Mucosa of gallbladder (tissue), 1 donor: ENCODE results near the gene APC2. TPM values are rescaled to one million over a fixed set of nuclear protein-coding genes. Genes with fewer than 3 reads are reported as not detected.
"Not testable (repeated sequence)": the region's sequence is repeated elsewhere in the genome, so short reads cannot be mapped to it uniquely, and the experiment has no call there.

Source experiments
- DNase-seq: peaks from one replicate; pipeline ENCODE4 v3.0.0-alpha.2; 2020; ENCODE audit warnings: low spot score
- total RNA-seq: library from RNA; stranded (reverse); gene quantifications from one replicate; pipeline ENCODE4 v1.2.1, GENCODE V29; 2021
- donor health status: DM: no; HTN: no; CAD: no.

Gene APC2
- total RNA-seq, 1 donor from 2014 or later, result 0.43 TPM

- peak; percentile 66 for DNase-seq
These were observed 20.2 kb upstream of the APC2 start for GRCh38 chr19:1429750-1430149.

GRCh38 chr19:1430246-1430645, 19.7 kb upstream of the APC2 start:
- DNase-seq, result no peak

- no peak for DNase-seq
These were observed 18.0 kb upstream of the APC2 start for GRCh38 chr19:1431759-1432506.

- DNase-seq, result no peak
These were observed 17.4 kb upstream of the APC2 start for GRCh38 chr19:1432507-1432887.

DNA sequence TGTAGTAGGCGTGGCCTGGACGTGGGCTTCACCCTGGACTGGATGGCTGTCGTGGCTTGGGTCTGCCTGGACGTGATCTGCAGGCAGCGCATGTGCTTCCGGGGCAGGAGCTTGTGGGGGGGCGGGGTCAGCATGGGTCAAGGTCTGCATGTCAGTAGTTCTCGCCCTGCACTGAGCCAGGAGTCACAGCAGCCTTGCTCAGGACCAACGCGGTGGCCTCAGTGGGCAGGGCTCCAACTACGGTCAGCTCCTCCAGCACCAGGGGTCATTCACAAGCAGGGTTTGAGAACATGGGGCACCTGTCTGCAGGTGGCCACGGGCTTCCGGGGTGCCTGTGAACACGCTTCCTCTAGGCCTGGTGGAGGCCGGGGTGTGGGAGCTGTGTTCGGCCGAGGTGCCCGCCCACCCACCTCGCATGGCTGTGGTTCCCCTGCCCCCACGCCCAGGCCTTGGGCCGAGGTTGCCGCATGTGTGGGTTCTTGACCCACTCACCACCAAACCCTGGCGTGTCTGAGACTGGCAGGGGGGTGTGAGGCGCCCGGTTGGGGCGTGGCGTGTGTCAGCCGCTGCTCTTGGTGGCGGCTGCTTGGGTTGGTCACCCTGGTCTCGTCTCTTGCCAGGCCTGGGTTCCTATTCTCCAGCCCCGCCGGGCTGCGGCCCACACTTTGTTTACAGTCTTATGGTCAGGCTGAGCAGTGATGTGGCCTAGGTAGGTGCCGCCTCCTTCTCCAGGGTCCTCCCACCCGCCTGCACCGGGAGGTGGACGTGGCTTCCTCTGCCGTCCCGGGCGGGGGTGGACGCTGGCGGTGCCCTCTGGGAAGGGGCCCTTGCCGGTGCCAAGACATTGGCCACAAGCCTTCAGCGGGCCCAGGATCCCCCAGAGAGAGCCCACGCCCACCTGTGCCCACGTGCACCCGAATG, 16.5 kb upstream of the APC2 start:
- DNase-seq, result no peak

GRCh38 chr19:1434040-1434366, 15.9 kb upstream of the APC2 start:
- no peak for DNase-seq

DNA sequence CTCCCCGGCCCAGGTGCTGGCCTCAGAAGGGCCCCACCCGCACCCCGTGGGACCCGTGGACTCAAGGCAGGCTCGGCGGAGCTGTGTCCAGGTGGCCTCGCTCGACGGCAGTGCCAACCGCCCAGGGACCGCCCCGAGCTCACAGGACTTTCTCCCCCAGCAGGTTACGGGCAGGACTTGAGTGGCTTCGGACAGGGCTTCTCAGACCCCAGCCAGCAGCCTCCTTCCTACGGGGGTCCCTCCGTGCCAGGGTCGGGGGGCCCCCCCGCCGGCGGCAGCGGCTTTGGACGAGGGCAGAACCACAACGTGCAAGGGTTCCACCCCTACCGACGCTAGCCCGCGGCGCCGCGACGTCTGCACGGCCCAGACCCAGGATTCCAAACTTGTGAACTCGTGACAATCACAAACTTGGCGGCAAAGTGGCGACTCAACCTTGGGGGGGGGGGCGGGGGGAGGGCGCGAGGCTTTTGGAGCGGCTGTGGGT, 15.3 kb upstream of the APC2 start:
- DNase-seq, result no peak

- DNase-seq, result no peak
These were observed 14.4 kb upstream of the APC2 start for GRCh38 chr19:1435378-1435989.

DNA sequence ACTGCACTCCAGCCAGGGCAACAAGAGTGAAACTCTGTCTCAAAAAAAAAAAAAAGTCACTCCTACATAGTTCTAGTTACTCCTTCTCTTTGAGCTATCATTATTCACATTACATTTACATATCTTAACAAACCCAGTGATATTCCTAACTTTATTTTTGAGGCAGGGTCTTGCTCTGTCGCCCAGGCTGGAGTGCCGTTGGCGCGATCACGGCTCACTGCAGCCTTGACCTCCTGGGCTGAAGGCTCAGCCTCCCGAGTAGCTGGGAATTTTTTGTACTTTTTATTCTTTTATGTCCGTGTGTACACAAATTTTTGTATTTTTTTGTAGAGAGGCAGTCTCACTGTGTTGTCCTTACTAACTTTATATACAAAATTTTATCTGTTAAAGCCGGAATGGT, 12.3 kb upstream of the APC2 start:
- no peak for DNase-seq

DNA sequence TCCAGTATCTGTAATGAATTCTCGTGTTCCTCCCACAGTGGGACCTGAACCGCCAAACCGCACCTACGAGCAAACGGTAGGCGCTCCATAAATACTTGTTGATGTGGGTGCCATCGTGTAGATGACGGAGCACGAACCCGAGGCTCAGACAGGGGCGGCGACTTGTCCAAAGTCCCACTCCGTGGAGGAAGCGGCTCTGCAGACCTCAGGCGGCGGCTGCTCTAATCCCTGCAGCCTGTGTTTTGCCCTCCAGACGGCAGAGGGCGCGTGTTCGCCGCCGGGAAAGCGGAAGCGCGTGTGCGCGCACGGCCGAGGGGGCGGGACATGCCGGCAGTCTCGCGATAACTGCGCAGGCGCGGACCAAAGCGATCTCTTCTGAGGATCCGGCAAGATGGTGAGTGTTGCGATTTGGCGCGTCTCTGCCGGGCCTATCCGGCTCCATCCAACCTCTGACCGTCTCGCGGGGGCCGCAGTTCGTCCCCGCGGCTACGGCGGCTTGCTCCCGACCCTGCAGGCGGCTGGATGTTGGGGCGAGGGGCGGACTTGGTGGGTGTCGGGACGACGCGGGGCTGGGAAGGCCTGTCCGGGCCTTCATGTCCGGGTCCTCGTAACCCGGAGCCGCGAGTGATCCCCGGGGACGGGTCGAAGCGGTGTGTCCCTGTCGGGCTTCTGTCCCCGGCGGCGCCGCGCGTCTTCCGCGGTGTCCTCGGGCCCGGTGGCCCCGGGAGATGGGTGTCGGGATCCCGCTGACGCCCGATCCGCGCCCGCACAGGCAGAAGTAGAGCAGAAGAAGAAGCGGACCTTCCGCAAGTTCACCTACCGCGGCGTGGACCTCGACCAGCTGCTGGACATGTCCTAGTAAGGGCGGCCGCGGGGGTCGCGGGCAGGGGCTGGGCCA, 11.6 kb upstream of the APC2 start, which contains the start of gene RPS15:
TSS of gene RPS15 (plus strand) at position 362 of the 898 bp plus-strand sequence. CDS start at position 392, 30 bp downstream.
- DNase-seq, result peak; percentile 96

DNA sequence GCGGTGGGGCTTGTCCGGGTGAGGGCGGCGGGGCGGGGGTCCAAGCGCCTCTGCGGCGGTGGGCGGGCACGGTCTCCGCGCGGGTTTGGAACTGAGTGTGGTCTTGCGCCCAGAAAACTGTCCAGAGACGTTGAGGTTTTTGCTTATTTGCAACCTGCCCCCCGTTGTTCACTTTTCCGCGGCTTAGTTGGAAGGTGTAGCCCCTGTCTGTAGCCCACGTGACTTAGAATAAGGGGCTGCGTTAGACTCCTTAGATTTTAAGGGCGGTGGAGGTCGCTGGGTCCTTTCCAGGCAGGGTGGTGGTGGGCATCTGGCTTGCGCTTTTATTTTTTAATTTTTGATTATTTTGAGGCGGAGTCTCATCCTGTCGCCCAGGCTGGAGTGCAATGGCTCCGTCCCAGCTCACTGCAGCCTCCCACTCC, 11.0 kb upstream of the APC2 start:
- DNase-seq, result no peak

DNA sequence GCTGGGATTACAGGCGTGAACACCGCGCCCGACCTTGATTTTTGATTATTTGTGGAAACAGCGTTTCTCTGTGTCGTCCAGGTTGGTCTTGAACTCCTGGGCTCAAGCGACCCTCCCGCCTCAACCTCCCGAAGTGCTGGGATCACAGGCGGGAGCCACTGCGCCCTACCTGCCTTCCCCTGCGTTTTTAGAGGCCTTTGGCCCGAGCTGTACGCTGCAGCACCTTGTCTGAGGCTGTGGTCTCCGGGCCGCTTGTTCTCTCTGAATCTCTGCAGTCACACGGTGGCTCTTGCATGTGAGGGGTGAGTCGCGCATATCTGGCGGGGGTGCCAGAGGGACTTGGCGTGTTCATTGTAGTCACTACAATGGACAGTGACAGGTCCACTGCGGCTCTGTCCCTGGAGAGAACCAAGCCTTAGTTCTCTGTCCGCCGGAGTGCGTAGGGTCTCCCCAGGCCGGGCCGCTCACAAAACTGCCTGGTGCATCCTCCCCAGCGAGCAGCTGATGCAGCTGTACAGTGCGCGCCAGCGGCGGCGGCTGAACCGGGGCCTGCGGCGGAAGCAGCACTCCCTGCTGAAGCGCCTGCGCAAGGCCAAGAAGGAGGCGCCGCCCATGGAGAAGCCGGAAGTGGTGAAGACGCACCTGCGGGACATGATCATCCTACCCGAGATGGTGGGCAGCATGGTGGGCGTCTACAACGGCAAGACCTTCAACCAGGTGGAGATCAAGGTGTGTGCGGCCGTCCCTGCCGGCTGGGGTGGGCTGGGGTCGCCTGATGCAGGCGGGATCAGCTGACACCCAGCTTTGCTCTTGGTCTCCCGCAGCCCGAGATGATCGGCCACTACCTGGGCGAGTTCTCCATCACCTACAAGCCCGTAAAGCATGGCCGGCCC, 10.2 kb upstream of the APC2 start:
- DNase-seq, result not testable (repeated sequence)

GRCh38 chr19:1440418-1440801, 9.5 kb upstream of the APC2 start:
- DNase-seq, result no peak

DNA sequence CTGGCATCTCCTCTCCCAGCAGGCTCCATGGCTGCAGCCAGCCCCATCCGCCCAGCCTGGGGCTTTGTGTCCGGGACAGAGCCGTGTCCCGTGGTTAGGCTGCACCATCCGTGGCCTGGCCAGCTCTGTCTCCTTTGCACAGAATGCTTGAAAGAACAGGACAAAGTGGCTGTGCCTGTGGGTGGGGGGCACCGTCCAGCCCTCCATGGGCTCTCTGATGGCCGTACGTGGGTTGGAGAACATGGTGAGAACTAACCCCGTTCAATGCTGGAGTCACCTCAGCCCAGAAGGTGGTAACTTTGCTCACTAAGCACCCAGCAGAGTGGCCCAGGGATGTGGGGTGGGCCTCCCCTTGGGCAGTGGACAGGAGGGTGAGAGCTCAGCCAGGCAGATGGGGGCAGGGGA, 8.9 kb upstream of the APC2 start:
- no peak for DNase-seq

GRCh38 chr19:1441677-1442438, 8.1 kb upstream of the APC2 start:
- no peak for DNase-seq

GRCh38 chr19:1445185-1445931, 4.6 kb upstream of the APC2 start:
- DNase-seq, result peak; percentile 60

- no peak for DNase-seq
These were observed 3.8 kb upstream of the APC2 start for GRCh38 chr19:1445932-1446712.
